IMR-90 (cell line): Measurements from ENCODE around the gene GFOD2. TPM values are rescaled to one million over a fixed set of nuclear protein-coding genes. Genes with fewer than 3 reads are reported as not detected.

Source experiments
- ATAC-seq: fragments of 200-7000 bp; cut with Tn5 transposase; 2 replicates; pipeline ENCODE4 v1.9.1; 2020; ENCODE audit warnings: low read depth, mild to moderate bottlenecking, moderate library complexity
- BruUV-seq: library from RNA; stranded (reverse); fragments of 400-500 nt; replicated peaks from 2 replicates; lab custom pipeline; 2021; lab: Mats Ljungman, UMichigan
- CTCF ChIA-PET: fragments of 300-600 bp; formaldehyde crosslinking; extraction: SDS; loops from one replicate; lab custom pipeline; 2021; ENCODE audit warnings: antibody characterized with exemption; lab: Yijun Ruan, JAX
- POLR2A ChIA-PET: fragments of 300-600 bp; sonication (Branson Sonifier 250); formaldehyde crosslinking; loops from one replicate; lab custom pipeline; 2022; ENCODE audit warnings: antibody characterized with exemption; ENCODE audit not compliant: unreplicated experiment; lab: Charles Lee
- DNase-seq: peaks from one replicate; pipeline ENCODE4 v3.0.0; 2013
- H2AFZ ChIP-seq: replicated peaks from 2 replicates; pipeline ENCODE3; 2013; ENCODE audit warnings: low read length, mild to moderate bottlenecking; ENCODE audit not compliant: poor library complexity
- H2AK5ac ChIP-seq: 2 replicates; pipeline ENCODE4 v1.6.1; 2013; ENCODE audit warnings: low read depth, low read length, inconsistent platforms
- H2AK9ac ChIP-seq: replicated peaks from 2 replicates; pipeline ENCODE3; 2013; ENCODE audit warnings: mild to moderate bottlenecking, low read depth, low read length, moderate library complexity; ENCODE audit not compliant: poor library complexity
- H2BK120ac ChIP-seq: 2 replicates; pipeline ENCODE4 v1.6.1; 2013; ENCODE audit warnings: low read depth, low read length, inconsistent platforms
- H2BK15ac ChIP-seq: 3 replicates; pipeline ENCODE4 v1.6.1; 2013; ENCODE audit warnings: low read depth, low read length, inconsistent platforms
- H2BK20ac ChIP-seq: 2 replicates; pipeline ENCODE4 v1.6.1; 2013; ENCODE audit warnings: low read depth, mild to moderate bottlenecking, inconsistent platforms, low read length, moderate library complexity
- H2BK5ac ChIP-seq: 2 replicates; pipeline ENCODE4 v1.6.1; 2013; ENCODE audit warnings: mild to moderate bottlenecking, low read depth, low read length, inconsistent platforms; ENCODE audit not compliant: poor library complexity, severe bottlenecking
- H3K14ac ChIP-seq: replicated peaks from 2 replicates; pipeline ENCODE4 v1.6.1; 2013; ENCODE audit warnings: low read depth, low read length, inconsistent platforms
- H3K18ac ChIP-seq: 2 replicates; pipeline ENCODE4 v1.6.1; 2013; ENCODE audit warnings: low read depth, low read length, control low read depth
- H3K23ac ChIP-seq: 2 replicates; pipeline ENCODE4 v1.6.1; 2013; ENCODE audit warnings: low read depth, low read length, inconsistent platforms
- H3K27ac ChIP-seq: 2 replicates; pipeline ENCODE4 v1.5.1; 2013; ENCODE audit warnings: mild to moderate bottlenecking, control low read depth, low read length; ENCODE audit not compliant: insufficient read depth
- H3K27me3 ChIP-seq: 2 replicates; pipeline ENCODE4 v1.6.1; 2013; ENCODE audit warnings: low read length; ENCODE audit not compliant: control insufficient read depth, insufficient read depth
- H3K36me3 ChIP-seq: 2 replicates; pipeline ENCODE4 v1.6.1; 2013; ENCODE audit warnings: low read length, mixed read lengths; ENCODE audit not compliant: control insufficient read depth, insufficient read depth
- H3K4ac ChIP-seq: 2 replicates; pipeline ENCODE4 v1.6.1; 2013; ENCODE audit warnings: low read depth, low read length, inconsistent platforms
- H3K4me1 ChIP-seq: 2 replicates; pipeline ENCODE4 v1.6.1; 2013; ENCODE audit warnings: low read length, mixed read lengths; ENCODE audit not compliant: control insufficient read depth, insufficient read depth
- H3K4me2 ChIP-seq: 2 replicates; pipeline ENCODE4 v1.6.1; 2013; ENCODE audit warnings: low read depth, mild to moderate bottlenecking, control low read depth, low read length, moderate library complexity
- H3K4me3 ChIP-seq: 2 replicates; pipeline ENCODE4 v1.5.1; 2013; ENCODE audit warnings: low read depth, mild to moderate bottlenecking, control low read depth, low read length, moderate library complexity; ENCODE audit not compliant: insufficient read depth
- H3K56ac ChIP-seq: 2 replicates; pipeline ENCODE4 v1.6.1; 2013; ENCODE audit warnings: low read length, inconsistent platforms; ENCODE audit not compliant: insufficient read depth; ENCODE audit errors: extremely low read depth
- H3K79me1 ChIP-seq, 2 experiments: 2 replicates each; pipeline ENCODE4 v1.6.1; 2013; ENCODE audit warnings: low read length in 2 of 2, inconsistent platforms in 1 of 2, low read depth in 1 of 2
- H3K9ac ChIP-seq: 2 replicates; pipeline ENCODE4 v1.6.1; 2013; ENCODE audit warnings: low read depth, low read length, control low read depth
- H3K9me1 ChIP-seq: 2 replicates; pipeline ENCODE4 v1.6.1; 2013; ENCODE audit warnings: low read length, inconsistent platforms; ENCODE audit not compliant: insufficient read depth
- H3K9me3 ChIP-seq: 2 replicates; pipeline ENCODE4 v1.6.1; 2013; ENCODE audit warnings: low read length; ENCODE audit not compliant: control insufficient read depth, insufficient read depth
- H4K20me1 ChIP-seq: 2 replicates; pipeline ENCODE4 v1.6.1; 2013; ENCODE audit warnings: low read length, inconsistent platforms; ENCODE audit not compliant: insufficient read depth
- H4K5ac ChIP-seq: 2 replicates; pipeline ENCODE4 v1.6.1; 2013; ENCODE audit warnings: mild to moderate bottlenecking, low read depth, low read length, control low read depth
- H4K8ac ChIP-seq, 2 experiments: 2 replicates each; pipeline ENCODE4 v1.6.1; 2013; ENCODE audit warnings: low read depth in 2 of 2, low read length in 2 of 2, control low read depth in 1 of 2, inconsistent platforms in 1 of 2
- H4K91ac ChIP-seq: 2 replicates; pipeline ENCODE4 v1.6.1; 2013; ENCODE audit warnings: low read depth, low read length, inconsistent platforms; ENCODE audit not compliant: insufficient read depth
- BHLHE40 ChIP-seq: fragments of 150-350 bp; IDR thresholded peaks from 2 replicates; pipeline ENCODE4 v1.6.1; 2016; ENCODE audit warnings: mild to moderate bottlenecking, low read depth, low read length
- CEBPB ChIP-seq: IDR thresholded peaks from 2 replicates; pipeline ENCODE4 v1.6.1; 2012; ENCODE audit warnings: low read depth, low read length, improper control_type of control experiment
- CHD1 ChIP-seq: IDR thresholded peaks from 2 replicates; pipeline ENCODE4 v1.6.1; 2012; ENCODE audit warnings: low read depth, low read length, improper control_type of control experiment
- ELK1 ChIP-seq: fragments of 150-350 bp; IDR thresholded peaks from 2 replicates; pipeline ENCODE4 v1.6.1; 2016; ENCODE audit warnings: low read depth, mild to moderate bottlenecking, low read length, moderate library complexity, borderline replicate concordance
- FOS ChIP-seq: fragments of 150-350 bp; IDR thresholded peaks from 2 replicates; pipeline ENCODE4 v1.6.1; 2016; ENCODE audit warnings: low read depth, low read length
- MAFK ChIP-seq: IDR thresholded peaks from 2 replicates; pipeline ENCODE4 v1.6.1; 2012; ENCODE audit warnings: low read depth, low read length, improper control_type of control experiment
- MAZ ChIP-seq: IDR thresholded peaks from 2 replicates; pipeline ENCODE4 v1.6.1; 2012; ENCODE audit warnings: low read depth, mild to moderate bottlenecking, low read length, improper control_type of control experiment, moderate library complexity, borderline replicate concordance
- MXI1 ChIP-seq: IDR thresholded peaks from 2 replicates; pipeline ENCODE4 v1.6.1; 2012; ENCODE audit warnings: low read depth, mild to moderate bottlenecking, low read length, moderate library complexity, borderline replicate concordance
- NFE2L2 ChIP-seq: fragments of 150-350 bp; IDR thresholded peaks from 2 replicates; pipeline ENCODE4 v1.6.1; 2016; ENCODE audit warnings: low read depth, mild to moderate bottlenecking, low read length
- POLR2A ChIP-seq: IDR thresholded peaks from 2 replicates; pipeline ENCODE4 v1.6.1; 2012; ENCODE audit warnings: mild to moderate bottlenecking, low read depth, low read length
- RAD21 ChIP-seq: IDR thresholded peaks from 2 replicates; pipeline ENCODE4 v1.6.1; 2012; ENCODE audit warnings: low read length, improper control_type of control experiment
- RCOR1 ChIP-seq: IDR thresholded peaks from 2 replicates; pipeline ENCODE4 v1.6.1; 2012; ENCODE audit warnings: mild to moderate bottlenecking, low read length, improper control_type of control experiment; ENCODE audit not compliant: insufficient replicate concordance
- RFX5 ChIP-seq: IDR thresholded peaks from 2 replicates; pipeline ENCODE4 v1.8.0; 2012; ENCODE audit warnings: low read depth, mild to moderate bottlenecking, low read length, moderate library complexity
- SMC3 ChIP-seq: fragments of 150-350 bp; IDR thresholded peaks from 2 replicates; pipeline ENCODE4 v1.6.1; 2016; ENCODE audit warnings: low read depth, mild to moderate bottlenecking, antibody characterized with exemption, low read length, moderate library complexity
- WGBS, 2 experiments: methylation state at CpG; one replicate each; pipeline versions ENCODE4 v1.1.5 to v1.1.7; 2013; ENCODE audit warnings: missing lambda C conversion rate in 2 of 2; ENCODE audit not compliant: insufficient read length in 1 of 2; ENCODE audit errors: extremely low coverage in 2 of 2; 5-methylcytosine and 5-hydroxymethylcytosine counted together
- dilution Hi-C: fragments of 300-500 bp; cut with HindIII; formaldehyde crosslinking; loops from one replicate; pipeline ENCODE4 v1.14.3; 2018; ENCODE audit warnings: low sequenced_read_pairs; ENCODE audit not compliant: unreplicated experiment
- in situ Hi-C: fragments of 300-500 bp; cut with MboI; formaldehyde crosslinking; loops from 3 replicates; pipeline ENCODE4 v1.14.3; 2019; ENCODE audit warnings: low sequenced_read_pairs, inconsistent platforms, mixed read lengths
- intact Hi-C: fragments of 100-400 bp; cut with micrococcal nuclease; formaldehyde crosslinking; loops from 2 replicates; pipeline ENCODE4 v1.10.0; 2022
- polyA plus RNA-seq, 3 experiments: library from polyadenylated mRNA; depleted of rRNA; stranded (reverse); fragments of >200 nt; gene quantifications; 2 replicates each; pipeline ENCODE4 v1.2.3, GENCODE V29; 2012; ENCODE audit warnings: low replicate concordance in 1 of 3
- total RNA-seq: library from RNA; depleted of rRNA; stranded (reverse); fragments of >200 nt; gene quantifications from 2 replicates; pipeline ENCODE4 v1.2.3, GENCODE V29; 2012
- TF ChIP-seq, protein P1 (sequence below): conservative IDR thresholded peaks from 2 replicates; pipeline ENCODE4 v1.5.1; 2012; ENCODE audit warnings: mild to moderate bottlenecking, low read depth, low read length, improper control_type of control experiment
- TF ChIP-seq, protein P2 (sequence below): fragments of 150-350 bp; IDR thresholded peaks from 2 replicates; pipeline ENCODE4 v1.6.1; 2017; ENCODE audit warnings: mild to moderate bottlenecking, antibody characterized with exemption, low read length, low read depth

The GFOD2 gene
- total and polyA plus RNA-seq, 2 of the 4 experiments (the other 2 are of a cell fraction) = 12.3 to 18.1 TPM

GRCh38 chr16:67676939-67677338, 42.2 kb downstream of the GFOD2 start:
- no CpG with 5 or more reads among the region's 8 CpGs for WGBS, 2 experiments
- CTCF ChIA-PET = no interaction called here

More at GRCh38 chr16:67676939-67677338, 42.2 kb downstream of the GFOD2 start:
- Histone ChIP-seq H3K14ac (no peak overlapping the region), H3K27ac (no peak overlapping the region), H3K18ac (no peak overlapping the region), H2AFZ (no peak overlapping the region), H2BK5ac (no peak overlapping the region), H3K56ac (no peak overlapping the region), H2BK15ac (no peak overlapping the region), H2AK9ac (no peak overlapping the region), H4K20me1 (0 out of 2 replicates have a peak, but pooled peaks cover 4% of the 10 kb centered on the region), H3K4me3 (no peak overlapping the region), H2BK20ac (no peak overlapping the region), H4K5ac (no peak overlapping the region), H3K4ac (no peak overlapping the region), H3K27me3 (no peaks in the 10 kb centered on the region), H3K36me3 (peaks cover 12% of the 10 kb centered on the region; the same call in 1 of the 2 replicates), H3K79me1 (peaks cover 0 to 17% of the 10 kb centered on the region in 2 experiments; a peak in 2 of 4 replicates), H4K91ac (no peak overlapping the region), H3K4me1 (no peaks in the 10 kb centered on the region), H3K9me3 (no peaks in the 10 kb centered on the region), H3K9me1 (0 out of 2 replicates have a peak, but pooled peaks cover 3% of the 10 kb centered on the region), H2BK120ac (no peak overlapping the region), H3K23ac (no peak overlapping the region), H3K4me2 (no peak overlapping the region), H4K8ac (no peak overlapping the region), H3K9ac (no peak overlapping the region), H2AK5ac (no peak overlapping the region)
- intact Hi-C loops (loop anchor here (10.0 kb wide), 1 partner anchor 358 kb away; no protein-coding TSS in a partner anchor), in situ Hi-C loops (no loop called here), dilution Hi-C loops (no loop called here)
- POLR2A ChIA-PET = no interaction called here
- DNase-seq (no peak), ATAC-seq (no peak)
- TF ChIP-seq, protein P1, sequence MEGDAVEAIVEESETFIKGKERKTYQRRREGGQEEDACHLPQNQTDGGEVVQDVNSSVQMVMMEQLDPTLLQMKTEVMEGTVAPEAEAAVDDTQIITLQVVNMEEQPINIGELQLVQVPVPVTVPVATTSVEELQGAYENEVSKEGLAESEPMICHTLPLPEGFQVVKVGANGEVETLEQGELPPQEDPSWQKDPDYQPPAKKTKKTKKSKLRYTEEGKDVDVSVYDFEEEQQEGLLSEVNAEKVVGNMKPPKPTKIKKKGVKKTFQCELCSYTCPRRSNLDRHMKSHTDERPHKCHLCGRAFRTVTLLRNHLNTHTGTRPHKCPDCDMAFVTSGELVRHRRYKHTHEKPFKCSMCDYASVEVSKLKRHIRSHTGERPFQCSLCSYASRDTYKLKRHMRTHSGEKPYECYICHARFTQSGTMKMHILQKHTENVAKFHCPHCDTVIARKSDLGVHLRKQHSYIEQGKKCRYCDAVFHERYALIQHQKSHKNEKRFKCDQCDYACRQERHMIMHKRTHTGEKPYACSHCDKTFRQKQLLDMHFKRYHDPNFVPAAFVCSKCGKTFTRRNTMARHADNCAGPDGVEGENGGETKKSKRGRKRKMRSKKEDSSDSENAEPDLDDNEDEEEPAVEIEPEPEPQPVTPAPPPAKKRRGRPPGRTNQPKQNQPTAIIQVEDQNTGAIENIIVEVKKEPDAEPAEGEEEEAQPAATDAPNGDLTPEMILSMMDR = no peak
- TF ChIP-seq CHD1 (no peak), MXI1 (no peak), FOS (no peak), ELK1 (no peak), RAD21 (no peak), NFE2L2 (no peak), RFX5 (no peak), MAZ (no peak), CEBPB (no peak), SMC3 (no peak), MAFK (no peak), RCOR1 (no peak), POLR2A (no peak), BHLHE40 (no peak)
- TF ChIP-seq, protein P2, sequence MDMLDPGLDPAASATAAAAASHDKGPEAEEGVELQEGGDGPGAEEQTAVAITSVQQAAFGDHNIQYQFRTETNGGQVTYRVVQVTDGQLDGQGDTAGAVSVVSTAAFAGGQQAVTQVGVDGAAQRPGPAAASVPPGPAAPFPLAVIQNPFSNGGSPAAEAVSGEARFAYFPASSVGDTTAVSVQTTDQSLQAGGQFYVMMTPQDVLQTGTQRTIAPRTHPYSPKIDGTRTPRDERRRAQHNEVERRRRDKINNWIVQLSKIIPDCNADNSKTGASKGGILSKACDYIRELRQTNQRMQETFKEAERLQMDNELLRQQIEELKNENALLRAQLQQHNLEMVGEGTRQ = no peak
- BruUV-seq = no TSS peak
